Measurements from ENCODE around the gene REPS1.
"Not testable (repeated sequence)": the region's sequence is repeated elsewhere in the genome, so short reads cannot be mapped to it uniquely, and the experiment has no call there.

Gene REPS1

GRCh38 chr6:138970159-138970558 lies 17.9 kb downstream of the REPS1 start:
- DNase-seq, result no peak

GRCh38 chr6:138966870-138967269 lies 21.2 kb downstream of the REPS1 start:
- no peak for DNase-seq

GRCh38 chr6:138965971-138966370 lies 22.1 kb downstream of the REPS1 start:
- no peak for DNase-seq

GRCh38 chr6:138965291-138965874 lies 22.7 kb downstream of the REPS1 start:
- DNase-seq, result no peak

GRCh38 chr6:138964012-138964411 lies 24.0 kb downstream of the REPS1 start:
- DNase-seq, result no peak

GRCh38 chr6:138963531-138963930 lies 24.5 kb downstream of the REPS1 start:
- DNase-seq, result no peak

GRCh38 chr6:138963119-138963518 lies 24.9 kb downstream of the REPS1 start:
- DNase-seq, result no peak

GRCh38 chr6:138959521-138959920 lies 28.5 kb downstream of the REPS1 start:
- no peak for DNase-seq

GRCh38 chr6:138958595-138958994 lies 29.5 kb downstream of the REPS1 start:
- no peak for DNase-seq

GRCh38 chr6:138957903-138958302 lies 30.1 kb downstream of the REPS1 start:
- DNase-seq, result no peak

GRCh38 chr6:138957484-138957883 lies 30.6 kb downstream of the REPS1 start:
- DNase-seq, result no peak

GRCh38 chr6:138956244-138956924 lies 31.7 kb downstream of the REPS1 start:
- DNase-seq, result no peak

- DNase-seq, result no peak
Measured at GRCh38 chr6:138955262-138955661, 32.8 kb downstream of the REPS1 start.

- no peak for DNase-seq
Measured at GRCh38 chr6:138953451-138953850, 34.6 kb downstream of the REPS1 start.

GRCh38 chr6:138948546-138949179 lies 39.4 kb downstream of the REPS1 start:
- no peak for DNase-seq

- no peak for DNase-seq
Measured at GRCh38 chr6:138948004-138948403, 40.0 kb downstream of the REPS1 start.

GRCh38 chr6:138945354-138945753 lies 42.7 kb downstream of the REPS1 start:
- no peak for DNase-seq

GRCh38 chr6:138944412-138944811 lies 43.6 kb downstream of the REPS1 start:
- DNase-seq, result peak; percentile 22

- DNase-seq, result peak; percentile 20
Measured at GRCh38 chr6:138943089-138943625, 44.9 kb downstream of the REPS1 start.

GRCh38 chr6:138936873-138937272 lies 51.2 kb downstream of the REPS1 start:
- DNase-seq, result not testable (repeated sequence)

GRCh38 chr6:138931660-138932059 lies 56.4 kb downstream of the REPS1 start:
- DNase-seq, result no peak

- no peak for DNase-seq
Measured at GRCh38 chr6:138926579-138926978, 61.5 kb downstream of the REPS1 start.

- no peak for DNase-seq
Measured at GRCh38 chr6:138925806-138926205, 62.2 kb downstream of the REPS1 start.

GRCh38 chr6:138923561-138923960 lies 64.5 kb downstream of the REPS1 start:
- no peak for DNase-seq
